K562 treated with DMSO at 1 percent for 24 hours (cell line): ENCODE measurements around the gene SH3TC1. TPM values are rescaled to one million over a fixed set of nuclear protein-coding genes. Genes with fewer than 3 reads are reported as not detected.

Source experiments
- total RNA-seq: library from RNA; unstranded; fragments of 300-600 nt; gene quantifications from 2 replicates; pipeline ENCODE4 v1.2.3, GENCODE V29; 2022; ENCODE audit warnings: low read depth; ENCODE audit not compliant: insufficient read depth

SH3TC1 gene
- 9.5 and 12.4 TPM in 2 replicates for total RNA-seq

DNA sequence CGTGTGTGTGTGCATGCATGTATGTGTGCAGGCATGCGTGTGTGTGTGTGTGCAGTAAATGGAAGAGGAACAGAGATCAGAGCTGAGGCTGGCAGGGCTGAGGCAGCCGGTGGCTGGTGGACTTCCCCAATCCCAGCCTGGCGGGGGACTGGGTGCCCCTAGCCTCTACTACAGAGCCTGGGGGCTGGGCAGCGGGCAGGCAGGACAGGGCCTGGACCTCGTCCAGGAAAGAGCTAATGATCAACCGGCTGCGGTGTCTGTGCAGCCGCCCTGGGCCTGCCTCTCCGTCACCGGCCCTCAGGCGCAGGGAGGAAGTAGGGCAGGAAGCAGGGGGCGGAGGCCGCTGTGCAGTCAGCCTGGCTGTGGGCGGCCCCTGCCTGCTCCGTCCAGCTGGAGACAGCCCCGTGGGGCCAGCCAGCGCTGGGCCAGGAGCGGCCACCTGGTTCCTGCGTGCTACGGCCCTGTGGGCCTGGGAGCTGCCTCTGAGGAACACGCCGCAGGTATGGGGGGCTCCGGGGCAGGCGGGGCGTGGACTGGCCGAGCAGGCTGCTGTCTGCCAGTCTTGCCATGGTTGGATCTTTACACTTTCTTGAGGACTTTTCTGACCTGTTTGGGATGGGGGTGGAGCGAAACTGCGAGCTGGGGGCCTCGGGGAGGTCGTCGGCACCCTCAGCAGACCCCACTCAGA, at the start of gene SH3TC1:
SH3TC1 (plus strand) TSS at position 385 of the 688 bp plus-strand sequence. CDS start 5,905 bp downstream, outside the sequence.

GRCh38 chr4:8158710-8159536, 40.2 kb upstream of the SH3TC1 start, which contains the start of gene ABLIM2:
Gene ABLIM2, minus strand, starts transcription at chr4:8158813. Its CDS starts 124 bp downstream, at chr4:8158689.

GRCh38 chr4:8269535-8270417, 70.7 kb downstream of the SH3TC1 start, which contains the start of gene HTRA3:
Gene HTRA3, plus strand, starts transcription at chr4:8269754. Its CDS starts 215 bp downstream, at chr4:8269969.

Other genes with a start within 250 kb of the SH3TC1 start
- gene ABLIM2, start 40.5 kb upstream of the SH3TC1 start, total RNA-seq: not detected in 2 replicates
- 1.4 and 1.7 TPM in 2 replicates for gene HTRA3, start 70.5 kb downstream of the SH3TC1 start, total RNA-seq
- 22.5 and 22.8 TPM in 2 replicates for gene ACOX3, start 241.4 kb downstream of the SH3TC1 start, total RNA-seq
- 10.9 and 15.8 TPM in 2 replicates for gene TRMT44, start 241.5 kb downstream of the SH3TC1 start, total RNA-seq